GF-D8 (cell line): ENCODE results near the gene GPRIN1.
"Not testable (repeated sequence)": the region's sequence is repeated elsewhere in the genome, so short reads cannot be mapped to it uniquely, and the experiment has no call there.

Source experiments
- DNase-seq: peaks from one replicate; lab custom pipeline; 2025; lab: John Stamatoyannopoulos, UW

Gene GPRIN1

GRCh38 chr5:176597417-176598389 is 12.3 kb downstream of the GPRIN1 start:
- DNase-seq: no peak

- no peak for DNase-seq
These were observed 13.1 kb downstream of the GPRIN1 start for GRCh38 chr5:176596689-176597416.

- DNase-seq: no peak
These were observed 13.8 kb downstream of the GPRIN1 start for GRCh38 chr5:176596069-176596644.

- no peak for DNase-seq
These were observed 14.5 kb downstream of the GPRIN1 start for GRCh38 chr5:176595386-176595943.

- DNase-seq: no peak
These were observed 15.4 kb downstream of the GPRIN1 start for GRCh38 chr5:176594554-176594953.

- DNase-seq: no peak
These were observed 16.6 kb downstream of the GPRIN1 start for GRCh38 chr5:176593273-176593869.

- no peak for DNase-seq
These were observed 17.4 kb downstream of the GPRIN1 start for GRCh38 chr5:176592573-176592972.

GRCh38 chr5:176591667-176592066 is 18.3 kb downstream of the GPRIN1 start:
- DNase-seq: not testable (repeated sequence)

GRCh38 chr5:176590035-176590717 is 19.8 kb downstream of the GPRIN1 start:
- DNase-seq: no peak

- no peak for DNase-seq
These were observed 20.8 kb downstream of the GPRIN1 start for GRCh38 chr5:176589039-176589769.

GRCh38 chr5:176588297-176588696 is 21.7 kb downstream of the GPRIN1 start:
- no peak for DNase-seq

- DNase-seq: no peak
These were observed 22.6 kb downstream of the GPRIN1 start for GRCh38 chr5:176587398-176587797.

GRCh38 chr5:176583076-176583475 is 26.9 kb downstream of the GPRIN1 start:
- no peak for DNase-seq

GRCh38 chr5:176581361-176581760 is 28.6 kb downstream of the GPRIN1 start:
- no peak for DNase-seq

- DNase-seq: no peak
These were observed 30.6 kb downstream of the GPRIN1 start for GRCh38 chr5:176579323-176579722.

- no peak for DNase-seq
These were observed 31.6 kb downstream of the GPRIN1 start for GRCh38 chr5:176578391-176578808.

- no peak for DNase-seq
These were observed 32.4 kb downstream of the GPRIN1 start for GRCh38 chr5:176577312-176578176.

- no peak for DNase-seq
These were observed 34.2 kb downstream of the GPRIN1 start for GRCh38 chr5:176575488-176576422.
